Measurements from ENCODE around the gene ICE2. TPM values are rescaled to one million over a fixed set of nuclear protein-coding genes. Genes with fewer than 3 reads are reported as not detected.

The ICE2 gene
- total RNA-seq, 1 experiment from 2014 or later, result 42.3 TPM

DNA sequence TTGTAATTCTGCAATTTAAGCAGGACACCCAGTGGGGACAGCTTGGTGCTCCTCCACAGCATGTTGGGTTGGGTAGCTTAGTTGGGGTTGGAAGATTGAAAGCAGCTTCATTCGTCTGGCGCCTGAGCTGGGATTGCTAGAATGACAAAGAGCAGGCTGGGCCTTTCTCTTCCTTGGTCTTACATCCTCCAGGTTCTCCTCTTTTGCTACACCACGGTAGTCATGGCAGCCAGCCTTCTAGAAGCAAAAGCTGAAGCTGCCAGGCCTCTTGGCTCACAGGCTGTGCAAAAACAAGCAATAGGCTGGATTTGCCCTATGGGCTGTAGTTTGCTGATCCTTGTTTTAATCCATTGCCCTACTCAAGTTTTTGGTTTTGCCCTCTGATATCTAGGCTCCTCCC is 78.0 kb downstream of the ICE2 start:
- no peaks in the 10 kb centered on the region for H3K27me3 Mint-ChIP-seq (ENCODE audit: insufficient read depth, unreplicated experiment)
- BruUV-seq (replicated peaks), result no TSS peak

DNA sequence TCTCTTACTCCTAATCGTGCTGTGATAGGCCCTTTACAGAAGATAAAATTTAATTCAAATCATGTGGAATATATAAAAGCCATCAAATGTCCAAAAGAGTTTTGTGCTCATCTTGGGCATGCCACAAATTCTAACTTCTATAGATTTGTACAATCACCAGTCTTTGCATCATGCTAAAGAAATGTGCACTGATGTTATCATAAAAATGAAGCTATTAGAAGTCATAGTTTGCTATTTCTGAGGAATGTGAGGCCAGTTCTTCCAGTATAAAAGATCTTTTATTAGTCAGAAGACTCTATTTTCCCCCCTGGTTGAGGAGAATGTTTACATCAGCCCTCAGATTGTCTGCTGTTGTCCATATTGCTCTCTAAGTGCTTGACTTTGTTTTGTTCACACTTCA is 79.0 kb downstream of the ICE2 start:
- H3K4me1 Mint-ChIP-seq (ENCODE audit: low read depth, unreplicated experiment), result peaks cover 50% of the 10 kb centered on the region
- TF ChIP-seq, protein P1, sequence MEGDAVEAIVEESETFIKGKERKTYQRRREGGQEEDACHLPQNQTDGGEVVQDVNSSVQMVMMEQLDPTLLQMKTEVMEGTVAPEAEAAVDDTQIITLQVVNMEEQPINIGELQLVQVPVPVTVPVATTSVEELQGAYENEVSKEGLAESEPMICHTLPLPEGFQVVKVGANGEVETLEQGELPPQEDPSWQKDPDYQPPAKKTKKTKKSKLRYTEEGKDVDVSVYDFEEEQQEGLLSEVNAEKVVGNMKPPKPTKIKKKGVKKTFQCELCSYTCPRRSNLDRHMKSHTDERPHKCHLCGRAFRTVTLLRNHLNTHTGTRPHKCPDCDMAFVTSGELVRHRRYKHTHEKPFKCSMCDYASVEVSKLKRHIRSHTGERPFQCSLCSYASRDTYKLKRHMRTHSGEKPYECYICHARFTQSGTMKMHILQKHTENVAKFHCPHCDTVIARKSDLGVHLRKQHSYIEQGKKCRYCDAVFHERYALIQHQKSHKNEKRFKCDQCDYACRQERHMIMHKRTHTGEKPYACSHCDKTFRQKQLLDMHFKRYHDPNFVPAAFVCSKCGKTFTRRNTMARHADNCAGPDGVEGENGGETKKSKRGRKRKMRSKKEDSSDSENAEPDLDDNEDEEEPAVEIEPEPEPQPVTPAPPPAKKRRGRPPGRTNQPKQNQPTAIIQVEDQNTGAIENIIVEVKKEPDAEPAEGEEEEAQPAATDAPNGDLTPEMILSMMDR (IDR thresholded peaks at IDR 0.05; ENCODE audit: insufficient read depth in 1 of 2, low read depth in 1 of 2, low read length in 1 of 2, severe bottlenecking in 1 of 2, unreplicated experiment in 1 of 2), result no peak
- peaks cover 47% of the 10 kb centered on the region for H3K36me3 Mint-ChIP-seq (ENCODE audit: insufficient read depth, unreplicated experiment)
- POLR2A ChIA-PET, result no interaction called here
- Histone ChIP-seq H3K27me3 (replicated peaks; ENCODE audit: control insufficient read depth, insufficient read depth, low read length) (no peaks in the 10 kb centered on the region), H3K4me1 (peaks cover 47% of the 10 kb centered on the region), H3K36me3 (ENCODE audit: control insufficient read depth, insufficient read depth, low read length) (peaks cover 1% of the 10 kb centered on the region), H3K4me3 (ENCODE audit: low read depth, low read length) (no peak overlapping the region), H3K9me3 (no peaks in the 10 kb centered on the region)
- CTCF ChIA-PET, result no interaction called here
- no TSS peak for BruUV-seq (replicated peaks)
- H3K9me3 Mint-ChIP-seq (ENCODE audit: unreplicated experiment), result no peaks in the 10 kb centered on the region
- no peak for DNase-seq
- H3K27me3 Mint-ChIP-seq (ENCODE audit: insufficient read depth, unreplicated experiment), result no peaks in the 10 kb centered on the region
- intact Hi-C loops (cut with micrococcal nuclease; ENCODE audit: unreplicated experiment), result loop anchor here (2.0 to 5.0 kb wide), 5 partner anchors 38 to 713 kb away; partner anchors contain the start of genes BNIP2 and ICE2
- H3K27ac Mint-ChIP-seq (ENCODE audit: unreplicated experiment), result peak overlapping the region; percentile 98
- H3K4me3 Mint-ChIP-seq (ENCODE audit: unreplicated experiment), result peak overlapping the region; percentile 78

More for the DNA sequence above, 78.0 kb downstream of the ICE2 start:
- peaks cover 42% of the 10 kb centered on the region for H3K4me1 Mint-ChIP-seq (ENCODE audit: low read depth, unreplicated experiment)
- H3K9me3 Mint-ChIP-seq (ENCODE audit: unreplicated experiment), result no peaks in the 10 kb centered on the region
- ChIA-PET POLR2A (no interaction called here), CTCF (no interaction called here)
- no peak overlapping the region for H3K4me3 Mint-ChIP-seq (ENCODE audit: unreplicated experiment)
- peaks cover 37% of the 10 kb centered on the region for H3K36me3 Mint-ChIP-seq (ENCODE audit: insufficient read depth, unreplicated experiment)
- DNase-seq, result no peak
- intact Hi-C loops (cut with micrococcal nuclease; ENCODE audit: unreplicated experiment), result no loop called here
- no peaks in the 10 kb centered on the region for H3K27me3 ChIP-seq (replicated peaks; ENCODE audit: control insufficient read depth, insufficient read depth, low read length)
- peaks cover 37% of the 10 kb centered on the region for H3K4me1 ChIP-seq
- H3K36me3 ChIP-seq (ENCODE audit: control insufficient read depth, insufficient read depth, low read length), result no peaks in the 10 kb centered on the region; the same call in 1 of the 2 replicates
- TF ChIP-seq, protein P1 (IDR thresholded peaks at IDR 0.05; ENCODE audit: insufficient read depth in 1 of 2, low read depth in 1 of 2, low read length in 1 of 2, severe bottlenecking in 1 of 2, unreplicated experiment in 1 of 2), result no peak
- no peaks in the 10 kb centered on the region for H3K9me3 ChIP-seq
- peak overlapping the region; percentile 61 for H3K27ac Mint-ChIP-seq (ENCODE audit: unreplicated experiment)
- H3K4me3 ChIP-seq (ENCODE audit: low read depth, low read length), result no peak overlapping the region

DNA sequence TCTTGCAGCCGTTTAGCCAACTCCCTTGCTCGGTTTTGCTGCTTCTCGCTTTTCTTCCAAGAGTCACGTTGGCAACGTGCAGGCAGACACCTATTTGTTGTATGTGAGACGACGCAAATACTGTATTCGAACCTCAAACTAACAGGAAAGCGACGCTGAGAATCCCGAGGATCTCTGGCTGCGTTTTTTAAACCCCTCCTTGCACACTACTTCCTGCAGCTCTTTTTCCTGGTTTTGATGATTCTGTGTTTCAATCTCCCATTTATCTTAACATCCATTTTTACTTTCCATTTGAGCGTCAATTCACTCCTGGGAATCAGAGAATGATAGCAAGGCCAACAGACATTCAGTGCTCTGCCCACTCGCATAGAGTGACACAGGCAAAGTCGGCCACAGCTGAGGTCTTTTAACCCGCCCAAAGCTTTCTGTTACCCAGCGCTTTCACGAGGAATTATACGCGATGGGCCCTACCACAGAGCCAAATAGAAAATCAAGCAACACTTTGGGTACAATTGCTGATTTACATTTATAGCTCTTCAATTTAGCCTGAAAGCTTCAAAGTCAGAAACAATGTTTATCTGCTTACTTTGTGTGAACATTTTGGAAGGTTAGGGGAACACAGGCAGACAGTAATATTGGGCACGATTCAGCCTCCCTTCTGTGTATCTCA is 79.6 kb downstream of the ICE2 start:
- peaks cover 53% of the 10 kb centered on the region for H3K4me1 ChIP-seq
- peak overlapping the region; percentile 99 for H3K4me3 ChIP-seq (ENCODE audit: low read depth, low read length)
- TF ChIP-seq, protein P1 (IDR thresholded peaks at IDR 0.05; ENCODE audit: insufficient read depth in 1 of 2, low read depth in 1 of 2, low read length in 1 of 2, severe bottlenecking in 1 of 2, unreplicated experiment in 1 of 2), result no peak
- H3K9me3 ChIP-seq, result no peaks in the 10 kb centered on the region
- peaks cover 52% of the 10 kb centered on the region for H3K4me1 Mint-ChIP-seq (ENCODE audit: low read depth, unreplicated experiment)
- no TSS peak for BruUV-seq (replicated peaks)
- no peaks in the 10 kb centered on the region for H3K27me3 ChIP-seq (replicated peaks; ENCODE audit: control insufficient read depth, insufficient read depth, low read length)
- H3K27me3 Mint-ChIP-seq (ENCODE audit: insufficient read depth, unreplicated experiment), result no peaks in the 10 kb centered on the region
- intact Hi-C loops (cut with micrococcal nuclease; ENCODE audit: unreplicated experiment), result loop anchor here (2.0 to 5.0 kb wide), 5 partner anchors 37 to 712 kb away; partner anchors contain the start of genes BNIP2 and ICE2
- peak overlapping the region; percentile 78 for H3K4me3 Mint-ChIP-seq (ENCODE audit: unreplicated experiment)
- H3K27ac Mint-ChIP-seq (ENCODE audit: unreplicated experiment), result peak overlapping the region; percentile 98
- DNase-seq, result no peak
- ChIA-PET CTCF (no interaction called here), POLR2A (interaction anchor here (1.1 kb wide), 1 partner anchor 14 kb away, joined by 3 read pairs; no protein-coding TSS in a partner anchor)
- peaks cover 53% of the 10 kb centered on the region for H3K36me3 Mint-ChIP-seq (ENCODE audit: insufficient read depth, unreplicated experiment)
- H3K36me3 ChIP-seq (ENCODE audit: control insufficient read depth, insufficient read depth, low read length), result peaks cover 1% of the 10 kb centered on the region
- H3K9me3 Mint-ChIP-seq (ENCODE audit: unreplicated experiment), result no peaks in the 10 kb centered on the region
